COLO668 (cell line): ENCODE results near the gene PGA4.
"Not testable (repeated sequence)": the region's sequence is repeated elsewhere in the genome, so short reads cannot be mapped to it uniquely, and the experiment has no call there.

Source experiments
- DNase-seq: peaks from one replicate; lab custom pipeline; 2025; ENCODE audit not compliant: unreplicated experiment; lab: John Stamatoyannopoulos, UW

Gene PGA4

DNA sequence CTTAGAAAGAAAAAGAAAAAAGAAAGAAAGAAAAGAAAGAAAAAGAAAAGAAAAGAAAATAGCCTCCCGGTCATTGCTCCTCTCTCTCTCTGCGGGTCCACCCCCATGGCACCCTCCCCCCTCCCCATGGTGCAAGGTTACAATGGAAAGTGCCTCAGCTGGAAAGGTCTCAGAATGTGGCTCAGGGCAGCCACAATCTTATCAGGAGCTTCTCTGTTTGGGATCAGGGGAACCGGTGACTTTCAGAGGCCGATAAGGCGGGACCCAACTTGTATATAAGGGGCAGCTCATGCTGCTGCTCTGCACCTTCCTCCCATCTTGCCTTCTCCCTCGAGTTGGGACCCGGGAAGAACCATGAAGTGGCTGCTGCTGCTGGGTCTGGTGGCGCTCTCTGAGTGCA, at the start of gene PGA4:
Gene PGA4 (plus strand): TSS at position 301 of the 400 bp plus-strand sequence. CDS start 54 bp downstream, at position 355.
- DNase-seq = not testable (repeated sequence)

DNA sequence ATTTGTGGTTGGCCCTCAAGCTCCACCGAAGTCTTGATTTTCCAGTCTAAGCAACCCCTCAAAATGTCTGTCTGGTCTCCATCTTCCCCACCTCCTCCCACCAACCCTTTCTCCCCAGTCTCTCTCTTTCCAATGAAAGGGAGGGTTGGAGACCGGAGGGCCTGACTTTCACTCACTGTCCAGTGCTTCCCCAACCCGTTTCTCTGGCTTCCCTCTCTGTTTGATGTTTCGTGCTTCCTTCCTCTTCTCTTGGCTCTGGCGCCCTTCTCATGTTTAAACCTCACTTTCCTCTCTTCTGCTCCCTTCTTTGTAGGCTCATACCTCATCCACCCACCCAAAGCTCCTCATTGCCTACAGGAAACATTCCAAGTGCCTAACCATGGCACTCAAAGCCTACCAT, 49.8 kb upstream of the PGA4 start:
- DNase-seq = no peak

DNA sequence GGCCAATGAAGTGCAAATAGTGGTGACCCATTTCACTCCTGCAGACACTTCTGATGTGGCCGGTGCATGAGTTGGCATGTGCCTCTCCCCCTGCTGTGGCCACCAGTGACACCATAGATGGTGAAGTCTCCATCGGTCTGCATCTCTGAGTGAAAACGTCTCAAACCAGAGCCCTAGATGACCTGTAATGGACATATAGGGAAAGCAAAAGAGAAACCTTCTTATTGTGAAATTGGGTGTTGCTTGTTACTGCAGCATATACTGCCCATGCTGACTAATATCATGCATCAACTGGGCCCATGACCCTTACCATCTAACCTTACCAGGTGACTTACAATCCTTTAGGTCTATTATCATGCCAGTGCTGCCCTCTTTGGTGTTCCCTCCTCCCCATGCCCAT, 49.3 kb upstream of the PGA4 start:
- DNase-seq = no peak

DNA sequence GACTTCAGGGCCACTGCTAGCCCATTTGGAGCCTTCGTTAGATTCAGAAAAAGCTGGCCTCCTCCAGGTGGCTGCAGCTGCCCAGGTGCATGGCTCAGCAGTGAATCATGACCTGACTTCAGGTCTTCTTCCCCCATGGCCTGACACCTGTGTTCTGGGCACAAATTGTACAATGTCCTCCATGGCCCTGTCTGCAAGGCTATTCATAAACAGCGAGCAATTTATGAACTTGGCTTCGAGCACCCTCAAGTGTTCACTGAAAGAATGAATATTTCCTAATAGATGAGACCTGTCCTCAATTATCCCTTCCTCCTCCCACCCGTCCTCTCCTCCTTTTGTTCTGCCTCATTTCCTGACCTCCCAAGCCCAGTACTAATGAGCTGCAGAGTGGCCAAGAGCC, 48.7 kb upstream of the PGA4 start:
- peak; percentile 29 for DNase-seq

DNA sequence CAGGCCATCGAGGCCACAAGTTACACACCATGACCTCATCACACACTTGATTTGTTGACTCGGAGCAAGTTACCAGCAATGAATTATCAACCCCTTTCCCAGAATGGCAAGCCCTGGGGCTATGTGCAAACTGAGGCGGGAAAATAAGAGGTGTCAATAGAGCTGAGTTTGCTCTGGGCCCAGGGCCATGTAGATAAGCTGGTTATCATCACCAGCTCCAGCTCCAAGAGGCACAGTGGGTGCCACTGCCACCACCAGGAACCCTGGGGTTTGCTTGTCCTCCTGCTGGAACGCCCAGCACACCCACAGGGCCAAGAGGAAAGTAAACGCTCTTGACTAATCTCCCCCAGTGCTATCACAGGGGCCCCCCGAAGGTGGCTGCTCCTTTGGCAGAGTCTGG, 47.9 kb upstream of the PGA4 start:
- peak; percentile 42 for DNase-seq

DNA sequence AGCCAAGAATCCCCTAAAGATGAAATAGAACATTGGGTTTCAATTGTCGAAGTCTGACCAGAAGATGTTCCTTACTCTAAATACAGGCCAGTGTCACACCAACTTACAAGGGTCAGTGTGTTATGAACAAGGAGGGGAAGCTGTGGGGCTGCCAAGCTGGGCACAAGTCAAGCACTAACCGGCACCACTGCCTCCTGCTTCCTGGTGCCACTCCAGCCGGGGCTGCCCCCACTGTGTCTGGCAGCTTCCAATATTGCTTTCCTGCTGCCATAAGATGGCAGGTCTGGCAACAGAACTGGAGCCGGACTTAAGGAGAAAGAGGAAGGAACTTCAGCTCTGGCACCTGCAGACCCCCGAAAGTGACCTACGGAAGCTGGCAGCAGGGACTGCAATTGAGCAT, 47.2 kb upstream of the PGA4 start:
- DNase-seq = no peak

DNA sequence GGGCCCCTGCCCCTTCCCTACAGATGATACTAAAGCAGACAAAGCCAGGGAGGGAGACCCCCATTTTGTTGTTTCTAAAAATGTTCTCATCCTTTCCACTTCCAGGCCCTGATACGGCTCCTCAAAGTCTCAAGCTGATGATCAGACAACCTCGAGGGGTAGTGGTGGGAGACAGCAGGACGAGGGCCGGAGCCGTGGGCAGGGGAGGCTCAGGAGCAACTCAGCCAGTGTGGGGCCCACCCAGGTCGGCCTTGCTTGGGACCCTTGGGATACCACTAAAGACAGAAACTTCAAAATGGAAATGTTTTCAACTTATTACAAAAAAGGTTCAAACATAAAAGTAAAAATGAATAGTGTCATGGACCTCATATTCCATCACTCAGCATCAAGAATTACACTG, 45.7 kb upstream of the PGA4 start:
- no peak for DNase-seq

DNA sequence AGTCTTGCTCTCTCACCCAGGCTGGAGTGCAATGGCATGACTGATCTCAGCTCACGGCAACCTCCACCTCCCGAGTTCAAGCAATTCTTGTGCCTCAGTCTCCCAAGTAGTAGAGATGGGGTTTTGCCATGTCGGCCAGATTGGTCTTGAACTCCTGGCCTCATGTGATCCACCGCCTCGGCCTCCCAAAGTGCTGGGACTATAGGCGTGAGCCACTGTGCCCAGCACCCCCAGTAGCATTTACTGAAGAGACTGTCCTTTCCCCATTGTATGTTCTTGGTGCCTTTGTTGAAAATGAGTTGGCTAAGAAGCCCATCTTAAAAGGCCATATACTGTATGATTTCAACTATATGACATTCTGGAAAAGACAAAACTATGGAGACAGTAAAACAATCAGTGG, 41.9 kb upstream of the PGA4 start:
- DNase-seq = not testable (repeated sequence)

DNA sequence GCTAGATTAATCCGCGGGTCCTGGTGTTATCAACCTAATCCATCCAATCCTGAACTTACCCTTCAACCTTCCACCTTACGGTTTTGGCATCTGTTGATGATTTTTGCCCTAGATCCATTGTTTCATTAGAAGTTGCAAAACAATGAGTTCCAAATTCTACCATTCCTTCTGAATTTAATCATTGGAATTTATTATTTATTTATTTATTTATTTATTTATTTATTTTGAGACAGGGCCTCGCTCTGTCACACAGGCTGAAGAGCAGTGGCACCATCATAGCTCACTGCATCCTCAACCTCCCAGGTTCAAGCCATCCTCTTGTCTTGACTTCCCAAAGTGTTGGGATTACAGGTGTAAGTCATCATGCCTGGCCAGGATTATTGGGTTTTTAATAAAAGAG, 40.7 kb upstream of the PGA4 start:
- no peak for DNase-seq

DNA sequence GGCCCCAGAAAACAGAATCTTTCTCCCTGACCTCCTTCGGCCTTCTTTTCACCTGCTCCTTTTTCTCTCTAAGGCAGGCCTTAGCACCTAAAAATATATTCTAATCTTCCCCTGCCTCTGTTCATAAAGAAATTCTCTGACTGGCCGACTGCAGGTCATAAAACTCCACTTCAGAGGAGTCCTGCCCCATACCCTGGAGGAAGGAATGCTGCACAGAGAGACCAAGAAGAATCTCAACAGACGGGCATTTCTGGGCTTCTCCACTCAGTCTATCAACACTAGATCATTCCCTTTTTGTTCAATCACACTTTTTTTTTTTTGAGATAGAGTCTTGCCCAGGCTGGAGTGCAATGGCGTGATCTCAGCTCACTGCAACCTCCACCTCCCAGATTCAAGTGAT, 38.5 kb upstream of the PGA4 start:
- no peak for DNase-seq

DNA sequence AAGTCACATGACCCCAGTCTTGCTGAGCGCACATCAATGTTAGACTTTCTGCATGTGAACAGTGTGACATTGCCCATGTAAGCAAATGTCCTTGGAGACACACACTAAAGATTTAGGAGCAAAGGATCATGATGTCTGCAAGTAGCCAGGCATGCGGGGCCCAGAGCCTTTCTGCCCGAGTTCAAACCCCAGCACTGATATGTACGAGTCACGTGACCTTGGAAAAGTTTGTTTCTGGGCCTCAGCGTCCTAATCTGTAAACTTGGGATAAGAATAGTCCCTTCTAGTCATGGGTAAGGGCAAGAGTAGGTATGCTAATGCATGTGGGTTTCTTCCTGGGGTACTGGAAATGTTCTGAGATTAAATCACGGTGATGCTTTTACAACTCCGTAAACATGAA, 35.6 kb upstream of the PGA4 start:
- no peak for DNase-seq

DNA sequence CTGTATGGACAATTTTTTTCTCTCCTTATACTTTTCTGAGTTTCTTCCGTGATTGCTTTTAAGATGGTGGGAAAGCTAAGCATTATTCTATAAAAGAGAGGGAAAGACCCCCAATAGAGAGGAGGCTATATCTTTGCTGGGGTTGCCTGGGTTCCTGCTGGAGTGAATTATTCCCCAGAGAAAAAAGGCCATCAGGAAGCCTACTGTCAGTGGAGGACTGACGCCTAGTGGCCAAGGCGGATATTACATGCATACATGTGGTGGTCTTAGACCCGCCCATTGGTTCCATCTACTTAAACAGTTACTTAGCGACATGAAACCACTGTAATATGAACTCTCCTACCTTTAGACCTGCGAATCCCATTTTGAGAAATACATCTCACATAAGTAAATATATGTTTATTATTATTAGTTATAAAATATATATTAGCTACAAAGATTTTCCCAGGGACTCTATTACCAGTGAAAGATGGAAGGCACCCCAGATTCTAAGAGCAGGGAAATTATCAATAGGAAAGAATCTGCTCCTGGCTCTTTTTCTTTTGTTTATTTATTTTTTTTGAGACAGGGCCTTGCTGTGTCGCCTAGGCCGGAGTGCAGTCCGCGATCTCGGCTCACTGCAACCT, 34.5 kb upstream of the PGA4 start:
- peak; percentile 80 for DNase-seq

DNA sequence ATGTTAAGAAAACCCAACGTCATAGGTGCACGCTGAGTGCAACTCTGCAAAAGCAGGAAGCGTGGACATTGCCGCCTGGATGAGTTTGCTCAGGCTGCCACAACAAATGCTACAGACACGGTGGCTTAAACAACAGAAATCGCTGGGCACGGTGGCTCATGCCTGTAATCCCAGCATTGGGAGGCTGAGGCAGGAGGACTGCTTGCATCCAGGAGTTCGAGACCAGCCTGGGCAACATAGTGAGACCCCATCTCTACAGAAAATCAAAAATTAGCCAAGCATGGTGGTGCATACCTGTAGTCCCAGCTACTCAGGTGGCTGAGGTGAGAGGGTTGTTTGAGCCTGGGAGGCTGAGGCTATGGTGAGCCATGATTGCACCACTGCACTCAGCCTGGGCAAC, 32.2 kb upstream of the PGA4 start:
- no peak for DNase-seq

DNA sequence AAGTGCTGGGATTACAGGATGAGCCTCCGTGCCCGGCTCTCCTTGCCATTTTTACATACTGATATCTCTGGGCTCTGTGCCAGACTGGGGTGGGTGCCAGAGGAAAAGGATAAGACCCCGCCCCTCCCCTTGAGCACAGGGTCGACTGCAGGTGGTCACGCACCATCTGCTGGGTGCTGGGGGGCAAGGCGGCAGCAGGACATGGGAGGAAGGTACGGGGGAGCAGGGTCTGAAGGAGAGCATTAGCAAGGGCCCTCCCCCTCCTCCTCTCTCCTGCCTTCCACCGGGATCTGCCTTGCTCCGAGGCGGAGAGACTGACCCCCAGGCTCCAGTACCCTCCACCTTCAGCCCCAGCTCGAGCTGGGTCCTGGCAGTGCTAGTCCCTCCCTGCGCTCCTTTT, 28.6 kb upstream of the PGA4 start:
- no peak for DNase-seq

DNA sequence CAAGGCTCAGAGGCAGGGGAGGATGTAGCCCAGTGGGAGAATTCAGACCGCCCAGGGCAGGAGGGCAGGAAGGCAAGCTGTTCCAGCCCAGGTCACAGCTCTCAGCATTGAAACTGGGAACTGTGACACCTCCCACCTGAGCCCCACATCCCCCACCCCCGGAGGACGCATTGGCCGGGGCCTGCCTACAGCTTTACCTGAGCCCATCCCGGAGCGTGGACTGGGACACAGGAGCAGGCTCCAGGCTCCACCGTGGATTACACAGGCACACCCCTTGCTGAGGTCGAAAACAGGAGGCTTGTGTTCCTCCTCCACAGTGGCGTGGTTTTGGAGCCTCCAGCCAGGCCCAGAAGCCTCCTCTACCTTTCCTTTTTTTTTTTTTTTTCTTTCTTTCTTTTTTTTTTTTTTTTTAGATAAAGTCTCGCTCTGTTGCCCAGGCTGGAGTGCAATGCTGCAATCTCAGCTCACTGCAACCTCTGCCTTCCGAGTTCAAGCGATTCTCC, 27.9 kb upstream of the PGA4 start:
- no peak for DNase-seq

DNA sequence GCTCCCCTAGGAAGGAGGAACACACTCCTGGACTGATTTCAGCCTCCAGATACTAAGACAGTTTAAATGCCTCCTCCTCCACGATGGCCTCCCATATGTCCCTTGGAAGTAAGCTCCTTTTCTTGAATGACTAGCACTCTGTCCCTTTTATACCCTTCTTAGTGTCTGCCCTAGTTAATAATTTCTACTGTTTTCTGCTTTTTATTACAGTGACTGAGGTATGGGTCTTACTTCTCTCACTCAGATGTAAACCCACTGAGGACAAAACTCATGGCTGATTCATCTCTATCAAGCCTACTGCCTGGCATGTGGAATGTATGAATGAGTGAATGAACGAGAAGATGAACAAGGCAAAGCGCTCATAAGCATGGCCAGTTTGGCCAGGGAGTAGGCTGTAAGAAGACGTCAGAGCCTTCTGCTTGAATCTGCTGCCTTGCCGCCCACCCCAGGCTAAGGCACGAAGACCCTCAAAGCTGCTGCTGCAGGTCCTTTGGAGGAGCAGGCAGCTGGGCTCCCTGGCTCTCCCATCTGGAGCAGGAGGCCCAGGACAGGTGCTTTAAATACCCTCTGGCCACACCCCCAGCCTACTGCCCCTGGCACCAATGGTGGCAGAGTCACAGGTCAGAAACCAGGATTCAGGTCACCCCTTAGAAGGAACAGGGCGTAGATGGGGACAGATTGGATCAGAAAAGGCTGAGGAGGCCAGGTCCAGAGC, 27.0 kb upstream of the PGA4 start:
- DNase-seq = no peak

DNA sequence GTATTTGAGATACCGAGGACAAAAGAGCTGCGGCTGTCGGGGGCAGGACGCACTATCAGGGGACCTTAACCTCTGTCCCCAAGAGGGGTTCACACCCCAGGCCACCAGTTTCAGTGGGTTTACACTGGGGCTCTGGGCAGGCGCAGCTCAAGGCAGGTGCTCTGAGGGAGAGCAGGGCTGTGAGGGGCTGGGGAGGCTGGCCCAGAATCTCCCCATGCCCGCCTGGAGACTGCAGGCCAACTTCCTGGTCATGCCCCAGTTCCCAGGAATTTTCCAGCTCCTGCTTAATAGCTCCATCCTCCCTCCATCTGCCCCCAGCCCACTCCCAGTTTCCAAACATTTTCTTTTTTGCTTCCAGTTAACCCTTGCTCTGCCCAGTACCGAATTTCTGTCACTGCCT, 26.4 kb upstream of the PGA4 start:
- DNase-seq = no peak

DNA sequence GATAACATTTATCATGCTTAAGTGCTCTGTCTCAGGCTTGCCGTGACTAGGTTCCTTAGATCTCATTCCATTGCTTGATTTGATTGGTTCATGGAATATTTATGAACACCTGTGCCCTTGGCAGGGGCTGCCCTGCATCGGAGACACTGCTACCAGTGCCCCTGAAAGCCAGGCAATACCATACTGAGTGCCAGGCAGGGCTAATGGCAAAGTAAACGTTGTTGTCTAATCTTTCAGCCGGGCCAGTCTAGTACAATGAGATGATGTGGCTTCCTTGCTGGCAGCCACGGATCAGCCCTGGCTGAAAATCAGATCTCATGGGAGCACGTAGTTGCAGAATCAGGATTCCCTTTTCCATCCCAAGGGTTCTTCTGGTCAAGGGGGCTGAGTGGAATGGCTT, 23.8 kb upstream of the PGA4 start:
- no peak for DNase-seq

DNA sequence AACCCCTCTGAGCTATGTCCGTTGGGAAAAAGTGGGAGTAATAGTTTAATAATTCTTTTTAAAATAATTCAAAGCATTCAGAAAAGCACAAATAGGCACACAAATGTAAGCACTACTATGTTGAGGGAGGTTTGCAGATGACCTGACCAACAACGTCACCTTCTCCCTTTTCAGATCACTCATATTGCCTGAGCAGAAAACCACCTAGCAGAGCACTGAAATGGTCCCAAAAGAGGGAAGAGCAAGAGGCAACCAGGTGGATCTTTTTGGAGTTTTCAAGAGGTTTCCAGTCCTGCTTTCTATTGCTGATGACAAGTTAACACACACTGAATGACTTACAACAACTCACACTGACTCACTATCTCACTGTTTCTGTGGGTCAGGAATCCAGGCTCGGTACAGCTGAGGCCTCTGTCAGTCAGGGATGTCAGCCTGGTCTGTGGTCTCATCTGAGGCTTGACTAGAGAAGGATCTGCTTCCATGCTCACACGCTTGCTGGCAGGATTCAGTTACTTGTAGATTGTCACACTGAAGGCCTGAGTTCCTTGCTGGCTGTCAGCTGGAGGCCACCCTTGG, 23.1 kb upstream of the PGA4 start:
- DNase-seq = no peak

DNA sequence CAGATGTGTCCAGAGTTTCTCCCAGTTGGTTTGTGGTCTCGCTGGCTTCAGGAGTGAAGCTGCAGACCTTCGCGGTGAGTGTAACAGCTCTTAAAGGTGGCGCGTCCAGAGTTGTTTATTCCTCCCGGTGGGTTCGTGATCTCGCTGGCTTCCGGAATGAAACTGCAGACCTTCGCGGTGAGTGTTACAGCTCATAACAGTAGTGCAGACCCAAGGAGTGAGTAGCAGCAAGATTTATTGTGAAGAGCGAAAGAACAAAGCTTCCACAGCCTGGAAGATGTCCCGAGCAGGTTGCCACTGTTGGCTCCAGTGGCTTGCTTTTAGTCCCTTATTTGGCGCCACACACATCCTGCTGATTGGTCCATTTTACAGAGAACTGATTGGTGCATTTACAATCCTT, 20.7 kb upstream of the PGA4 start:
- no peak for DNase-seq

DNA sequence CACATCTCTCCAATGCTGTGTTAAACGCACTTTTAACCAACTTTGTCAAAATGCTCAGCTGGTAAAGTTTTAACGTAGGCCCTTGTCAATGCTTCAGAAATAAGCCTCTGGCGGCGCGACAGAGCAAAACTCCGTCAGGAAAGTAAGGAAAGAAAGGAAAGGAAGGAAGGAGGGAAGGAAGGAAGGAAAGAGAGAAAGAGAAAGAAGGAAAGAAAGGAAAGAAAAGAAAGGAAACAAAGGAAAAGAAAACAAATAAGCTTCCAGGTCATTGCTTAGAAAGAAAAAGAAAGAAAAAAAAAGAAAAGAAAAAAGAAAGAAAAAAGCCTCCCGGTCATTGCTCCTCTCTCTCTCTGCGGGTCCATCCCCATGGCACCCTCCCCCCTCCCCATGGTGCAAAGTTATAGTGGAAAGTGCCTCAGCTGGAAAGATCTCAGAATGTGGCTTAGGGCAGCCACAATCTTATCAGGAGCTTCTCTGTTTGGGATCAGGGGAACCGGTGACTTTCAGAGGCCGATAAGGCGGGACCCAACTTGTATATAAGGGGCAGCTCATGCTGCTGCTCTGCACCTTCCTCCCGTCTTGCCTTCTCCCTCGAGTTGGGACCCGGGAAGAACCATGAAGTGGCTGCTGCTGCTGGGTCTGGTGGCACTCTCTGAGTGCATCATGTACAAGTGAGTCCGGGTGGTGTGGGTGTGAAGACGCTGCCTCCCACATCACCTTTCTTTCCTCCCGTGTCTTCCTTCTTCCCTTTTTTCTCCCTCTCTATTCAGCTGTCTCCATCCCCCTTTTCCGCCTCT, 19.0 kb upstream of the PGA4 start, which contains the start of gene PGA3:
Gene PGA3 (plus strand): TSS at position 566 of the 797 bp plus-strand sequence. CDS start 50 bp downstream, at position 616.
- DNase-seq = not testable (repeated sequence)
